ENCODE data around the gene TASP1.
"Not testable (repeated sequence)": the region's sequence is repeated elsewhere in the genome, so short reads cannot be mapped to it uniquely, and the experiment has no call there.

GRCh38 chr20:13618456-13618855 lies 20.3 kb downstream of the TASP1 start:
- TF ChIP-seq POLR2AphosphoS5, POLR2A (IDR thresholded peaks at IDR 0.05): not testable (repeated sequence)

Data from spleen (tissue), 3 donors.